T-helper 2 cell treated with Interferon-gamma antibody and Interleukin-4, amounts not matched to agents 5 μg/mL and 100 μg/mL, for 36 hours (primary cell): ENCODE measurements around the gene TRMT44.
"Not testable (repeated sequence)": the region's sequence is repeated elsewhere in the genome, so short reads cannot be mapped to it uniquely, and the experiment has no call there.

Experiments
- DNase-seq: peaks from one replicate; pipeline ENCODE4 v3.0.0; 2021; ENCODE audit warnings: low spot score
- H3K27ac Mint-ChIP-seq: one replicate; pipeline ENCODE4 v1.8.0; 2021; ENCODE audit warnings: mild to moderate bottlenecking, mixed read lengths
- H3K27me3 Mint-ChIP-seq: one replicate; pipeline ENCODE4 v1.8.0; 2021; ENCODE audit warnings: low read depth, mixed read lengths
- H3K36me3 Mint-ChIP-seq: one replicate; pipeline ENCODE4 v1.8.0; 2021; ENCODE audit warnings: low read depth, mixed read lengths
- H3K4me1 Mint-ChIP-seq: one replicate; pipeline ENCODE4 v1.8.0; 2021; ENCODE audit warnings: low read depth, mixed read lengths
- H3K4me3 Mint-ChIP-seq: one replicate; pipeline ENCODE4 v1.8.0; 2022; ENCODE audit warnings: mild to moderate bottlenecking, moderate library complexity, mixed read lengths
- H3K9me3 Mint-ChIP-seq: one replicate; pipeline ENCODE4 v1.8.0; 2021; ENCODE audit warnings: mixed read lengths

Gene TRMT44

DNA sequence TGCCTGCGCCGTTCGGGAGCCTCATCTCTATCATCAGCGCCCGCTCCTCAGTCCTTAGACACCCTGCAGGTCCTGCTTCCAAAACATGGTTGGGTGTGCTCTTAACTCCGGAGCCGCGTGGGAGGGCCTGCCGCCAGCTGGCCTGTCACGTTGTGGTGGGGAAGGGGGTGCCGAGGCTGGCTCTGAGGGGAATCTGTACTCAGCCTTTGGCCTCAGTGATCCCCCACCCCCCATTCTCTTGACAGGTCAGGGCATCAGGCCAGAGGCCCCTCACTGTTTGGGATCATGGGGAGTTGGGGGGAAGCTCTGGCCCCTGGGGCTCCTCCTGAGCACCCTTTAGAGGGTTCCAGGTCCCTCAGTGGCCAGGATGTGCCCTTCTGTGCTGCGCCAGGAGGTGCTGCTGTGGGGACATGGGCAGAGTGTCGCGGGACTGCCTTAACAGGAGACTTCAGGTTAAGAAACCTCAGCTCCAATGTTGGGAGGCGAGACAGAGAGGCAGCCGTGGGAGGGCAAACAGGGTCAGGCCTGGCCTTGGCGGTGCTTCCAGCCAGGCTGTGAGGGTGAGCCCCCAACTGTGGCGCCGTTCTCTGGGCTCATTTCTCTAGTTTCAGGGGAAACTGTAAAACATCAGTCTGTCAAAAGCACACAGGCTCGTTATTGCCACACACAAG lies 33.5 kb downstream of the TRMT44 start:
- DNase-seq, result no peak

DNA sequence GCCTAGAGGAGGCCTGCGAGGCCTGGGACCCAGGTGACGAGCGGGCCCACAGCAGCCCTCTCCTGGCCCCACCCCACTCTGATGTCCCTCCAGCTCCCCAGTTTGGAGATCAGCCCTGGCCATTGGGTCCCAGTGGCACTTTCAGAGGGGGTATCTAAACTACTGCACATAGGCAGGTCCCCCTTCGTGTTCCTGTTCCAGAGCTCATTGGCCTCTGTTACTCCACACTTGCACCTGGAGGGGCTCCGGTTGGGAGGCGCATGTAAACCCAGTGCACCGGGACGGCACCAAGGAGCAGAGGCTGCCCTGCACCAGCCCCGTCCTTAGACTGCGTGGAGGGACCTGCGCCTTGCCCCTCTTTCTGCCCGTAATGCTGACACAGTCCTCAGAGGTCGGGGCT lies 34.3 kb downstream of the TRMT44 start:
- H3K27me3 Mint-ChIP-seq, result no peaks in the 10 kb centered on the region
- no peak for DNase-seq
- no peaks in the 10 kb centered on the region for H3K9me3 Mint-ChIP-seq
- H3K27ac Mint-ChIP-seq, result no peak overlapping the region
- H3K4me3 Mint-ChIP-seq, result no peak overlapping the region
- H3K4me1 Mint-ChIP-seq, result no peaks in the 10 kb centered on the region
- H3K36me3 Mint-ChIP-seq, result no peaks in the 10 kb centered on the region

More for the DNA sequence above, 33.5 kb downstream of the TRMT44 start:
- H3K4me3 Mint-ChIP-seq, result no peak overlapping the region
- no peaks in the 10 kb centered on the region for H3K9me3 Mint-ChIP-seq
- no peaks in the 10 kb centered on the region for H3K27me3 Mint-ChIP-seq
- no peak overlapping the region for H3K27ac Mint-ChIP-seq
- no peaks in the 10 kb centered on the region for H3K4me1 Mint-ChIP-seq
- peaks cover 4% of the 10 kb centered on the region for H3K36me3 Mint-ChIP-seq

DNA sequence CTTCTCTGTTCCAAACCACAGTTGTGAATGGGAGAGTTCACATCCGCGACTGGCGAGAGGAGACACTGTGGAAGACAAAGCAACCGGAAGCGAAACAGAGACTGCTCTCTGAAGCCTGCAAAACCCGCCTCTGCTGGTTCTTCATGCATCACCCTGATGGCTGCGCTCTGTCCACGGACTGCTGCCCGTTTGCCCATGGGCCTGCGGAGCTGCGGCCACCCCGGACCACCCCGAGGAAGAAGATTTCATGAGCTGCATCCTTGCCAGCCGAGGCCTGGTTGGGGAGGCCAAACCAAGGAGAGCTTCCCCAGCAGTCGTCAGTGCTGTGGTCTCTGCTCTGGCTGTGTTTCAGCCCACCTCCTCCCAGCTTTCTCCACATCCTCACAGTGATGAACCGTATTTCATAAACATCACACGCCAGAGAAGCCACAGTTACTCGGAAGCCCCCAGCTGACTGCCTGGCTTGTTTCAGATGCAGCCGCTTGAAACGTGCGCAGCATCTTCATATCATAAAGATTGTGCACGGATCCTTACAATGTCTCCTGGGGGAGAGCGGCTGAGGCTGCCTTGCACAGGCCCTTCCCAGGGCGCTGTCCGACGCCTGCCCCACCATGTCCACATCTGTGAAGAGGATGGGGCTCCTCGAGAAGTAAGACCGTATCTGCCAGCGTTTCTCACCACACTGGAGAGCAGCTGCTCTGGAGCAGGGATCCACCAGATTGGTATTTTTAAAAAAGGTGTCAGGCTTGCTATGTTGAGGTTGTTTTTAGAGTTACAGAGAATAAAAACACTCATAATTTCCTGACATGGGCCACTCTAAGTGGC lies 35.4 kb downstream of the TRMT44 start:
- Mint-ChIP-seq H3K9me3 (no peaks in the 10 kb centered on the region), H3K36me3 (no peaks in the 10 kb centered on the region), H3K4me1 (no peaks in the 10 kb centered on the region), H3K27ac (no peak overlapping the region), H3K4me3 (no peak overlapping the region), H3K27me3 (no peaks in the 10 kb centered on the region)
- no peak for DNase-seq

DNA sequence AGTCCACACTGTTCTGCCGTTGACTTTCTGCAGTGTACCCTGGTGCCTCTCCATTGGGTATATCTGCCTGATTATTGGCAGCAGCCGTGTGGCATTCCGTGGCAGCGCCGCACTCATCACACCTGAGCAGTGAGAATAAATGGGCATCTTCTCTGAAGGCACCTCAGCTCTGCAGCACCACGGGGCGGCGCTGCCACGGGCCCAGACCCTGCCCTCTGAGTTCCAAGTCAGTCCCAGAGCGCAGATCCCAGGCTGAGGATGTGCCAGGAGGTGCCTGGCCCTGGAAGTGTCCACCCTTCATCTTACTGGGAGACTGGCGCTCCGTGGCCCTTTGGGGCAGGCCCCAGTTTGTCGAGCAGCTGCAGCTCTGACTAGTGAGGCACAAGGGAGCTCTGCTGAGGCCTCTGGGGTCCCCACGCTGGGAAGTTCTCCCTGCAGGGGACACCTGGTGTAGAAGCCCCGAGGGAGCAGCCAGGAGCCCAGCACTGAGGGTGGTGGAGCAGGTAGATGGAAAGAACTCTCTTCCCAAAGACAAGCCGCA lies 36.6 kb downstream of the TRMT44 start:
- no peaks in the 10 kb centered on the region for H3K9me3 Mint-ChIP-seq
- no peak overlapping the region for H3K27ac Mint-ChIP-seq
- no peak for DNase-seq
- no peak overlapping the region for H3K4me3 Mint-ChIP-seq
- no peaks in the 10 kb centered on the region for H3K4me1 Mint-ChIP-seq
- H3K27me3 Mint-ChIP-seq, result no peaks in the 10 kb centered on the region
- no peaks in the 10 kb centered on the region for H3K36me3 Mint-ChIP-seq

DNA sequence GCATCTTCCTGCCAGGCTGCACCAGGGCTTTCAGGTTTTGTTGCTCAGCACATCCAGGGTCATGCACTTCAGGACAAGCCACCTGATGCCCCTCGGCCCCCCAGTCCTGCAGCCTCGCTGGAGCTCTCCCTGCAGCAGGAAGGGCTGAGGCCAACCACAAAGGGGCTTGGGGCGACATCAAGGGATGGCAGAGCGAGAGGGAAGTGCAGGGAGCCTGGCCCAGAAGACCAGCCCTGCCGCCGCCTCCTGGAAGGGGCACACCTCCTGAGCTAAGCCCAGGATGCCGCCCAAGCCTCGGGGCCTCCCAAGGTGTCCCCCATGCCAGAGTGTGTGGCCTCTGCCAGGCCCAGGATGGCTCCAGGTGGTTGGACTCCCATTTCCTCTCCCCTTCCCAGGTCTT lies 37.1 kb downstream of the TRMT44 start:
- H3K27me3 Mint-ChIP-seq, result no peaks in the 10 kb centered on the region
- no peak overlapping the region for H3K27ac Mint-ChIP-seq
- no peaks in the 10 kb centered on the region for H3K4me1 Mint-ChIP-seq
- H3K9me3 Mint-ChIP-seq, result no peaks in the 10 kb centered on the region
- H3K36me3 Mint-ChIP-seq, result no peaks in the 10 kb centered on the region
- no peak overlapping the region for H3K4me3 Mint-ChIP-seq
- no peak for DNase-seq

DNA sequence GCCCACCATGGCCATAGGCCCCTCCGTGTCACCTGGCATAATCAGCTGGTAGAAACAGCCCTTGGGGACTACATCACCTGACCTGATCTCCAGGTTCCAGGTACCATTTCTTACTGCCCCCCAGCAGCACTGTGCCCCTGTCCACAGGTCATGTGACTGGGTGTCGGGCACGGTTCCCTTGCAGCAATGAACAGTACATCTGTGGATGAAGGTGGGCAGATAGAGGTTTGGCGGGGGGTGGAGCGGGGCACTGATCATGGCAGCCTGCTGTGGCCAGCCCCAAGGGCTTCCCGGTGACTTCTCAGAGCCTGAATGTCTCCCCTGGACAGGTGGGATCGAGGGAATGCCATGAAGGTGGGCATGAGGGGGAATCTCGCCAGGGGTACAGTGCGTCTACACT lies 37.8 kb downstream of the TRMT44 start:
- Mint-ChIP-seq H3K9me3 (no peaks in the 10 kb centered on the region), H3K4me1 (no peaks in the 10 kb centered on the region), H3K27ac (no peak overlapping the region), H3K27me3 (no peaks in the 10 kb centered on the region), H3K36me3 (no peaks in the 10 kb centered on the region), H3K4me3 (no peak overlapping the region)
- no peak for DNase-seq

DNA sequence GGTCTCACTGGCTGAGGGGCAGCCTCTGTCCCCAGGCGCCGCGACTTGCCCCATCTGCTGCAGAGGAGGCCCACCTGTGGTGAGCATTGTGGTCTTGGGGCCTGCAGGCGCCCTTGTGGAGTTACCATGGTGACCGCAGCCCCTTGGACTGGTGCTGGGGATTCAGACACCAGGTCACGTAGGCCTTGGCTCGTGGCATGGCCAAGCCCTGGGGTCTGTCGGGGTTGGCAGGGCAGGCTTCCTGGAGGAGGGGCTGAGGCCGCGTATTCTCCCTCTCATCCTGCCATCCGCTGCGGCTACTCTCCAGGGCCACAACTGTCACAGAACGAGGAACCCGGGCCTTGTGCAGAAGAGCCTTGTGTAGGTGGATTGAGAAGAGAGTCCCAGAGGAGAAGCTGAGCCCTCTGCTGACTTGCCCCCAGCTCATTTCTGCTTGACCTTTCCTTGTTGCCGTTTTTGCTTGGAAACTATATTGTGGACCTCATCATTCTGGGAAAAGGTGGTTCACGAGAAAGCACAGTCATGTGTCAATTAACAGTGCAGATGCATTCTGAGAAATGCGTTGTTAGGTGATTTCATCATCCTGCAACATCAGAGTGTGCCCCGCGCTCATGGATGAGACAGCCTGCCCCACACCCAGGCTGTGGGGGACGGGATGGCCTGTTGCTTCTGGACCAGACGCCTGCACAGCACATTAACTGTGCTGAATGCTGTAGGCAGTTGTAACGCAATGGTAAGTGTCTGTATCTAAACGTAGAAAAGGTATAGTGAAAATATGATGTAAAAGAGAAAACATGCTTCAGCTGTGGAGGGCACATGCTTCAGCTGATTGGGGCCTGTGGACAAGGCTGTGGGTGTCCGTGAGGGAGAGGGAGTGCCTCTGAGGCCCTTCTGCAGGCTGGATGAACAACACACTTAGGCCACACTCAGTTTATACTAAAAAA lies 38.5 kb downstream of the TRMT44 start:
- H3K36me3 Mint-ChIP-seq, result no peaks in the 10 kb centered on the region

DNA sequence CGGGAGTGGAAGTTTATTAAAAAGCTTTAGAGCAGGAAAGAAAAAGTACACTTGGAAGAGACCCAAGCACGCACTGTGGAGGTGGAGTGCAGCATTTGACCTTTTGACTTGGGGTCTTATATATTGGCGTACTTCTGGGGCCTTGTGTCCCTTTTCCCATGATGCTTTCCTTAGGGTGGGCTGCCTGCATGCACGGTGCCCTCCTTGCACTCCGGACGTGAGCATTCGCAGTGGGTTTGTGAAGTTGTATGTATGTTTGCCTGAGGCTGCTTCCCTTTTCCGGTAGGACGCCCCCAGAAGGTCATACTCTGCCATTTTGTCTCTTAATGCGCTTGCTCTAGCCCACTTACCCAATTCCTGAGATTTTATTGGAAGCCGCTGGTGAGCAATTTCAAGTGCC lies 39.6 kb downstream of the TRMT44 start:
- no peak for DNase-seq
- no peaks in the 10 kb centered on the region for H3K36me3 Mint-ChIP-seq
- H3K4me3 Mint-ChIP-seq, result no peak overlapping the region
- H3K27me3 Mint-ChIP-seq, result no peaks in the 10 kb centered on the region
- no peaks in the 10 kb centered on the region for H3K4me1 Mint-ChIP-seq
- no peaks in the 10 kb centered on the region for H3K9me3 Mint-ChIP-seq
- H3K27ac Mint-ChIP-seq, result no peak overlapping the region

More for the DNA sequence above, 38.5 kb downstream of the TRMT44 start:
- H3K4me3 Mint-ChIP-seq, result no peak overlapping the region
- H3K4me1 Mint-ChIP-seq, result no peaks in the 10 kb centered on the region
- H3K9me3 Mint-ChIP-seq, result no peaks in the 10 kb centered on the region
- no peak for DNase-seq
- no peaks in the 10 kb centered on the region for H3K27me3 Mint-ChIP-seq
- no peak overlapping the region for H3K27ac Mint-ChIP-seq

DNA sequence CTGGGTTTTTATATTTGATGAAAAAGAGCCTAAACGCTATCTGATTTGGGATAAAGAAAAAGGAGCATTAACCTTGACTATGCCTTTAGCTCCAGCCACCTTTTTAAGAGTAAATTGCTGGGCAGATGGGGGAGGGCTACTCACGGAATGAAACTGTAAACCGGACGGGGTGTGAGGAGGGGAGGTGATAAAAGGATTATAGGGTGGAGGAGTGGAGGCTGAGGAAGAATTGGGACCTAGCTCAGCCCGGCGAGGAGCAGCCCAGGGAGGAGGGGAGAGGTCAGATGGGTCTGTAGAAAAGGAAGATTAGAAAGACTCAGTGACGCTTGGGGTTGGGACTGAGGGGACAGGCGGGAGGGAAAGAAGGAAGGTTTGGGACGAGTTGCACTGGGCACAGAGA lies 46.1 kb downstream of the TRMT44 start:
- H3K9me3 Mint-ChIP-seq, H3K4me1 Mint-ChIP-seq, H3K27ac Mint-ChIP-seq, H3K27me3 Mint-ChIP-seq, H3K4me3 Mint-ChIP-seq, DNase-seq, H3K36me3 Mint-ChIP-seq: not testable (repeated sequence)

DNA sequence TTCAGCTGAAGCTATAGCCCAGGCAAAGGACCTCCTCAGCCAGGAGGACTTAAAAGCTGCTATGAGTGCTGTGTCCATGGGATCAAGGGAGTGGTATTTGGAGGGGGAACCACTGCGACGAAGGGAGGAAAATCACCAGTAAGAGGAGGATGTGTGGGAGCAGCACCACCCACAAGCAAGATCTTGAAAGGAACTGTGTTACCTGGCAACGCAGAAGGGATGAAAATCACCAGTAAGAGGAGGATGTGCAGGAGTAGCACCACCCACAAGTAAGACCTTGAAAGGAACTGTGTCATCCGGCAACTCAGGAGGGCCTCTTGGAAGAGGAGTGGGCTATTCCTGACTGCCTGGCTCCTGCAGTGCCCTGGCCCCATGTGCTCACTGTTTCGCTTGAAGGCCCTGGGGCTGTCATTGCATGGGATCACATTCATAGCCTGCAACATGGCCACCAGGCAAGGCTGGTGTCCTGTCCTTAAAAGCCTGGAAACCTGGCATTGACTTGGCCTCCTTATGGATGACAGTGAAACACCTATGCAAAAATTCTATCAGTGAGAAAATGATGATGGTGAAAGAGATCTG lies 48.3 kb downstream of the TRMT44 start:
- DNase-seq, result no peak
- Mint-ChIP-seq H3K27me3 (no peaks in the 10 kb centered on the region), H3K4me3 (no peak overlapping the region), H3K36me3 (no peaks in the 10 kb centered on the region), H3K27ac (no peak overlapping the region), H3K4me1 (no peaks in the 10 kb centered on the region), H3K9me3 (no peaks in the 10 kb centered on the region)

DNA sequence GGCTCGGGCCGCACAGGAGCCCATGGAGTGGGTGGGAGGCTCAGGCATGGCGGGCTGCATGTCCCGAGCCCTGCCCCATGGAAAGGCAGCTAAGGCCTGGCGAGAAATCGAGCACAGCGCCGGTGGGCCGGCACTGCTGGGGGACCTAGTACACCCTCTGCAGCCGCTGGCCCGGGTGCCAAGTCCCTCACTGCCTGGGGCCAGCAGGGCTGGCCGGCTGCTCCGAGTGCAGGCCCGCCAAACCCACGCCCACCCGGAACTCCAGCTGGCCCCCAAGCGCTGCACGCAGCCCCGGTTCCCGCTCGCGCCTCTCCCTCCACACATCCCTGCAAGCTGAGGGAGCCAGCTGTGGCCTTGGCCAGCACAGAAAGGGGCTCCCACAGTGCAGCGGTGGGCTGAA lies 50.9 kb downstream of the TRMT44 start:
- not testable (repeated sequence) for H3K4me3 Mint-ChIP-seq, H3K4me1 Mint-ChIP-seq, H3K27ac Mint-ChIP-seq, DNase-seq, H3K36me3 Mint-ChIP-seq, H3K9me3 Mint-ChIP-seq, H3K27me3 Mint-ChIP-seq

DNA sequence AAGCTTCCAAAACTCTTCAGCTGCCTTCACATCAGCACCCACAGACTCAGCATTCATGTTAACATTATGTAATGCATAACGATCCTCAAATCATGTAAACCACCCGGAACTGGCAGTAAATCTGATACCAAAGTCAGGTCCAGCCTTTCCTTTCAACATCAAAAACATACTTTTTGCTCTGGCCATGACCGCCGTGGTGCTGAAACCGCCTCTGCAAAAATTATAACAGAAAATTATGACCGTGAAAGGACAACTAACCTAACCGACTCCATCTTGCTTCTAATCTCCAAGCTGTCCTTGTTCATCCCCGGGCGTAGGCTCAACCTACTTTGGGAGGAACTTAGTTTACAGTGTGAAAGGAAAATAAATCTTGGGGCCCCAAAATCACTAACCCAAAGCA lies 51.6 kb downstream of the TRMT44 start:
- Mint-ChIP-seq H3K9me3 (no peaks in the 10 kb centered on the region), H3K4me3 (no peak overlapping the region), H3K36me3 (no peaks in the 10 kb centered on the region), H3K27me3 (no peaks in the 10 kb centered on the region), H3K27ac (no peak overlapping the region), H3K4me1 (no peaks in the 10 kb centered on the region)
- no peak for DNase-seq

DNA sequence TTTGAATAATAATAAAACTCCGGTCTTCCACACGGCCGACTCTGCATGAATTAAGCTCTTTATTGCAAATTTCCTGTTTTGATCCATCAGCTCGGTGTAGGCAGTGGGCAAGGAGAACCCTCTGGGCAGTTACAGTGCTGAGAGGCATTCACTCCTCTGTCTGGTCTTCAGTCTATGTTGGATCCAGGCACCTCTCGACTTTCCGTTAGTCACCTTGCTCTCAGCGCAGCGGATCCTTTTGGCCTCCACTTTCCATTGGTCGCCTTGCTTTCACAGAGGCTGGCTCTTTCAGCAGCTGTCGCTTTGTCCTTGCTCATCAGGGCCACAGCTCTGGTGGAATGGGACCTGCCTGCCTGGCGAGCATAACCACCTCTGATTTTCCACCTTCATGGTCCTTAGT lies 52.9 kb downstream of the TRMT44 start:
- Mint-ChIP-seq H3K27me3 (no peaks in the 10 kb centered on the region), H3K9me3 (peaks cover 3% of the 10 kb centered on the region), H3K27ac (no peak overlapping the region), H3K4me1 (no peaks in the 10 kb centered on the region), H3K36me3 (no peaks in the 10 kb centered on the region), H3K4me3 (no peak overlapping the region)
- no peak for DNase-seq
